ENCODE data around the gene SLC25A51.

The SLC25A51 gene

DNA sequence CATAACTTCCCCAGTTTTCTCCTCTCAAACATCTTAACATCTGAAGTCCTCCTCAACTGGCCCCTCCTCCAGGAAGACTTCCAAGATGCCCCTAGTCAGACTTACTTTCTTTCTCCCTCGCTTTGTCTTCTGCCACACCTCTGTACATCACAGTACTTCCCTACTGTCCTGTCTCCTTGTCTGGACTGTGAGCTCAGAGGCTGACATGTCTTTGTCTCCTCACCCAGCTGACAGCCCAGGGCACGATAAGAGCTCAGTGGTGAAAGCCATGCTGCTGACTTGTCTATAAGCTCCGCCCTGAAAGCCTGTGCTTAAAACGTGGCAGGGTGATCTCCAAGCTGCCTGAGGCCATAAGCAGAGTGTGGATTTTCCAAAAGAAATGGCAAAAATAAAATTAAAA lies 33.0 kb upstream of the SLC25A51 start:
- no peak for DNase-seq

DNA sequence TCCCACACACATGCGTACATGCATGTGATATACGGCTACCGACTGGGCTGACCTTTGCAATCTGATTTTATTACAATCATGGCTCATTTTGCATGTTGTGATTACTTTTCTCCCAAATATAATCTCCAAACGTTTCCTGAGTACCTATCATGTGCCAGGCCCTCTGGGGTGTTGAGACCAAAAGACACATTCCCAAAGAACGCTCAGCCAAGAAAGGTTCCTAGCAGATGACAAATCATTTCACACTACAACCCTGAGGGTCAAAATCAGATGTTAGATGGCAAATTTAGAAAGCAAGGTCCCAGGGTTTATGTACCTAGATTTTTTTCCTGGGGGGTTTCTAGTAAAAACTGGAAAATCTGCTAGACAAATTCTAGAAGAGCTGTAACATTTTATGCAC lies 32.4 kb upstream of the SLC25A51 start:
- no peak for DNase-seq

DNA sequence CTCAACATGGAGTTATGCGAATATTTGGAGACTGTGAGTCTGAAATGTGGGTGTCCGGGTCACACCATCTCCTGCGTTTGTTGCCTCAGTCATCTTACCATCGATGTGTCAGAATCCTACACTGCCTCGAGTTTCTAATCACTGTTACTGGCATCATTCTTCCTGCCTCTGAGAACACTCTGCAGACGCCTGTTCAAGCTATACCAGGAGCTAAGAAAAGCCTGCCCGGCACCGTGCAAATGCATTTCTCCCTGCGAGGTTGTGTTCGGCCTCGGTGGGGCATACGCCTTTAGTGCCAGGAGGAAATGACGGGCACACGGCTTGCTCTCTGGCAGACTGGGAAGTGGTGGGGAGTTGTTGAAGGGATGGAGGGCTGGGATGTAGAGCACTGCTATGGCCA lies 31.2 kb upstream of the SLC25A51 start:
- no peak for DNase-seq

DNA sequence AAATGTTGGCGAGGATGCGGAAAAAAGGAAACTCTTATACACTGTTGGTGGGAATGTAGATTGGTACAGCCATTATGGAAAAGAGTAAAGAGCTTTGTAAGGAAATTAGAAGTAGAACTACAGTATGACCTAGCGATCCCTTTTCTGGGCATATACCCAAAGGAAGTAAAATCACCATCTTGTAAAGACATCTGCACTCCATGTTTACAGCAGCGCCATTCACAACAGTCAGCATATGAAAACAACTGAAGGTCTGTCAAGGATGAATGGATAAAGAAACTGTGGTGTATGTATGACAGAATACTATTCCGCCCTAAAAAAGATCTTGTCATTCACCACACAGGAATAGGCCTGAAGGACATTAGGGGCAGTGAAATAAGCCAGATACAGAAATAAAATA lies 27.7 kb upstream of the SLC25A51 start:
- no peak for DNase-seq

DNA sequence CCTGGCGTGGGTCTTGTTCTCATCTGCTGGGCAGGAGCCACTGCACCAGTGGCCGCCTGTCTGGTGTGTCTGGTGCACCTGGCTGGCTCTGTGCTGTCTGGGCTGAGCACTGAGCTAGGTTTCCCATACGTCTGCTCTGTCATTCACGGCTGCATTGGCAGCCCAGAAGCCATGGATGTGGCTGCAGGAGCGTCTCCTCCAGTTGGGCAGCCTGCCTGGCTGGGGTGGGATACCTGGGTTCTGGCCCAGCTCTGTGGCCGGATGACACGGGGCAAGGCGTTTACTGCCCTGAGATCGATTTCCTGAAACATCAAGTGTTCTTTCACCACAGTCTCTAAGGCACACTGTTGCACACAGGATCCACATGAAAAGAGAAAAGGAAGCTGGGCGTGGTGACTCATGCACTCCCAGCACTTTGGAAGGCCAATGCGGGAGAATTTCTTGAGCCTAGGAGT lies 25.5 kb upstream of the SLC25A51 start:
- no peak for DNase-seq

DNA sequence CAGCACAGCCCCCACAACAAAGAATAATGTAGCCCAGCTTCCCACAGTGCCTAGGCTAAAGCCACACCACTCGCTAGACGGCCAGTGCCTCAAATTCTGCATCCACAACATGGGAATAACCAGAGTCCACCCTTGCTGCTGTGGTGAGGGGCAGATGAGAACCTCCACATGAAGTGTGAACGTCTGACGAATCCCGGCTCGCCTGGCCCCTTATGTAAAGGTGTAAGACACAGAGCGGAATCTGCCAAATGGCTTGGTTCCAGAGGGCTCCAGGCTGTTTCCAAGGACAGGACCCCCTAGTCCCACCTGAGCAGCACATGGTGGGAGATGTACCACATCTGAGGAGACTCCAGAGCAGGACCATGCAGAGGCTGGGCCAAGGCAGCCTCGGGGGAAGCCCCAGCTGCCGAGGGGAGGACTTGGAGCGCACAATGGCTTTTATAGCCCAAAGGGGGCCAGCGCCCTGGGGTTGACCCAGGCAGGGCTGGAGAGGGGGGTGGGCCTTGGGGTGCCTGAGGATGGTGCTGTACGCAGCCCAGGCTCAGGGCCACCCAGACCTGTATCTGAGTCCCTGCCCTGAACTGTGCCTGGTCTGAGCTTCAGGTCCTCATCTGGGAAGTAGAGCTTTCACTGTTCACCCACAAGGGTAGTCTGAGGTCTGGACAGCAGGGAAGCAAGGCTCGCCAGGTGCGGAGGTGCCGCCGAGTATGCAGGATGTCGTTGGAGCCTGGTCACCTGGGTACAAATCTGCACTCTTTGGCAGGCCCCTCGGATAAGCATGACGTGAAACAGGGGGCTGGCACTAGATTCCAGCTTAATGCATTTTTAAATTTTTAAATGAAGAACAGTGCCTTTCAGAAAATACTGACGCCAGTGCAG lies 24.9 kb upstream of the SLC25A51 start:
- DNase-seq = no peak

DNA sequence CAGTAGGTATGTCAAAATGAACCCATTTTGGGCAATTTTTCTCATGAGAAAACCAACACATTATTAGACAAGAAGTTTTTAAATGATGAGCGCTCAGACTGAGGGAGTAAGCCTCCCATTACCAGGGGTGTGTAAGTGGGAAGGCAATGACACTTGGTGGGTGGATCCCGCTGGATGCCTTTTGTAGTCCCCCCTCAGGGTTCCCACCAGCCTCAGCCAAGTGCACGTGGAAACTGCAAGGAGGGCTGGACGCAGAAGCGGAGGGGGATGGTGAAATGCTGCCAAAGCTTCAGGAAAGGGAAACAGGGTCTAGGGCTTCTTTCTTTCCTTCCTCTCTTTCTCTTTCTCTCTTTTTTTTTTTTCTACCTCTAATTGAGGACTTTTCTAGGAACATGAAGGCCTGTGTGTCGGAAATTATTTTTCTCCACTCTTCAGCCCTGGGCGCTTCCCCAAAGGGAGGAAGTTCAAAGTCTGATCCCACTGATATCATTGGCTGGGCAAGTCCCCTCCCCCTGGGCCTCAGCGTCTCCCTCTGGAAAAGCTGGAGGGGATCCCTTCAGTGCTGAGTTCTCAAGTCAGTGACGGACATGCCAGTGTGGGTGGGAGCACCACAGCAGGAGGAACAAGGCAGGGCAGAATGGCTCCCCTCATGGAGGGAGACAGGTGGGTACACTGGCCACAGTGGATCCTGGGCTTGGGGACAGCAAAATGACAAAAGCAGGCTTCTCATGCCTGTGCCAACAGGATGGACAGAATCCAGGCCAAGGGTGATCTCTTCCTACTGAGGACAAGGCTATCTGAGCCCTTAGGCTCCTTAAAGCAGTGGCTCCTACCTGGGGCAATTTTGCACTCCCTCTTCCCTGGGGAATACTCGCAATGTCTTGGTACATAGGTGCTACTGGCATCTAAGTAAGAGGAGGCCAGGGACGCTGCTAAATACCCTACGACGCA lies 23.9 kb upstream of the SLC25A51 start:
- no peak for DNase-seq

DNA sequence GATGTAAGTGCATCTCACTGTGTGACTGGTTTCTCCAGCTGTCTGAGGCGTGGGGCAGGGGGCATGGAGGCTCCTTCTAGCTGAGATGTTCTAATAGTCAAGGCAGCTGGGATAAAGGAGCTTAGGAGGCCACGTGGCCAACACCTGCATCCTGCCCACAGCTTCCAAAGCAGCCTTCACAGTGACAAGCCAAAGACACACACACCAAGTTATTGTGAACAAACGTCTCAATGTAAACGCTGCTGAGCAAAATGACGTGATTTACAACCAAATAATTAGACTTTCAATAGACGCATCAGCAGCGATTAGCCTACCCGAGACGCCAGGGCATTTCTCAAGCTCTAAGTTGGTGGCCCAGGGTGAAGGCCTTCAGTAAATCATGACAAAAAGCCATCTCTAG lies 23.2 kb upstream of the SLC25A51 start:
- no peak for DNase-seq

DNA sequence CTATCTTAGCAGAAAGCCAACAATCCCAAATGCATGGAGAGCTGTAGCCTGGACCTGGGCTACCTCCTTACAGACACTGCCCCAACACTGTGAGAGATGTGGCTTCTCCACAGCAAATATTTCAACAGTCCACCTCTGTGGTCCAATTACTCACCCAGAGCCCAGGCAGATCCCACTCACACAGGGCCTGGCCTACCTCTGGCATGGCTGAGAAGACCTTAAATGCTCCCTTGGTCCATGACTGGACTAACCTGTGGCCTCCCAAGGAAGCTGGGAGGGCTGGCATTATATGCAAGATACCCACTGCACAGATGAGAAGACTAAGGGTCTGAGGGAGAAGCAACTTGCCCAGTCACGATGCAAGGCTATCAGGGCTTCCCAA lies 22.8 kb upstream of the SLC25A51 start:
- DNase-seq = no peak

DNA sequence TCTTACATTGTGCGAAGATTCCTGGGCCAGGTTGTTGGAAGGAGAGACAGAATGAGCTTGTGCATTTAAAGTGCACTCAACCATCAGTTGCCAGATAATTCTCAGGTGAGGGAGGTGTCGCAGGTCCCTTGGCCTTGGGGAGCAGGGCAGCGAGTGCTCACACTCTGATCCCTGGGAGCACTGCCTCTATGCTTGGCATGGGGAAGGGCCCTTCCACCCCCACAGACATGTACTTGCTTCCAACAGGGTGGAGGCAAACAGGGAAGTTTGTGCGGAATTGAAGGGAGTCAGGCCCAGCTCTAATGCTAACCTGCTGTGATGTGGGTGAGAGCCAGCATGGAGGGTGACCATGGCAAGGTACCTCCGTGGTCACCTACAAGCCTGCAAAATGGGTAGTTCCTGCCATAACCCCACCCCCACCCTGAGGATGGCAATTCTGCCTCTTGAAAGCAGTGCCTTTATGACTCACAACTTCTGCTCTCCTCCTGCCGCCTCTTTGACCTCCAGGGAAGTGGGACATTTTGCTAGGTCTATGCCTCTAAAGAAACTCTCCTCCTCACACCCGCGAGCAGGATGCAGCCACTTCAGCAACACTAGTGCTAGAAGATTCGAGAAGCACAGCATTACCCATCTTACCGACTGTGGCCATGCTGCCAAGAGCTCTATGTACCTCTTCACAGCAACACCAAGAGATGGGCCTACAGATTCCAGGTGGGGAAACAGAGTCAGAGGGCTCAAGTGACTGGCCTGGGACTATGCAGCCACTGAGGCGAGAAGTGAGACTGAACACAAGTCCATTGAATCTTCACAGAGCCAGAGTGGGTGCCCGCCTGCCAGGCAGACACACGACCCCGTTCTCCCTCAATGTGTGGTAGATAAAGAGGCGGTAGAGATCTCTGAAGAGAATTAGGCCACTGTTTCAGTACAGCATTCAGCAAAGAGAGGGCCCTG lies 22.1 kb upstream of the SLC25A51 start:
- no peak for DNase-seq

DNA sequence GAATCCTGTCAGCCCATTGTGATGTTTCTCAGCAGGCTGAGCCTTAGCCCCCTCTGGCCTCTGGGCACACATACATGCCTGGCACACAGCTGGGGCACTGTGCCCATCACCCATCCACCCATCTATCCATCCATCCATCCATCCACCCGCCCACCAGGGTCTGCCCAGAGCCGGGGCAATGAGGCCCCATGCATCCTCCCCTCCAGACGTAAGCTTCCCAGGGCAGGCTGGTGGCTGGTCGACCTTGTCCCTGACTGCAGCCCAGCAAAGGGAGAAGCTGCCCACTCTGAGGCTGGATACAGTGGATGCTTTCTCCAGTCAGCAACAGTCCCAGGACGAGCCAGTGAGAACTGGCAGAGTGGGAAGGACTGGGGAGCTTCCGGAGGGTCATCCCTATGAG lies 21.1 kb upstream of the SLC25A51 start:
- DNase-seq = no peak

DNA sequence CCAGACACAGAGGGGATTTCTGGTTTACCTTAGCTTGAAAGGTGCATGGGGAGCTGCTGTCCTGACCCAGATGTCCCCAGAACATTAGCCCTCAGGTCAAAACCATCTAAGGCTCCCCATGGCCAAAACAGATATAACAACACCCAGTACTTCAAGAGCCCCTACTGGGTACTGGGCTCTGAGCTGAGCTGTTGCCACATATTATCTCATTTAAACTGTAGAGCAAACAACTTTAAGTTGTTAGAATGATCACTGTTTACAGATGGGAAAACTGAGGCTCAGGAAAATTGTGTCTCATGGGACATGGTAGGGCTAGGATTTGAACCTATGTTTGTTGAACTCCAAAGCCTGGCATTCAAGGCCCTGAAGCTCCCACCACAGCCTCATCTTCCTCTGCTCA lies 20.6 kb upstream of the SLC25A51 start:
- no peak for DNase-seq

DNA sequence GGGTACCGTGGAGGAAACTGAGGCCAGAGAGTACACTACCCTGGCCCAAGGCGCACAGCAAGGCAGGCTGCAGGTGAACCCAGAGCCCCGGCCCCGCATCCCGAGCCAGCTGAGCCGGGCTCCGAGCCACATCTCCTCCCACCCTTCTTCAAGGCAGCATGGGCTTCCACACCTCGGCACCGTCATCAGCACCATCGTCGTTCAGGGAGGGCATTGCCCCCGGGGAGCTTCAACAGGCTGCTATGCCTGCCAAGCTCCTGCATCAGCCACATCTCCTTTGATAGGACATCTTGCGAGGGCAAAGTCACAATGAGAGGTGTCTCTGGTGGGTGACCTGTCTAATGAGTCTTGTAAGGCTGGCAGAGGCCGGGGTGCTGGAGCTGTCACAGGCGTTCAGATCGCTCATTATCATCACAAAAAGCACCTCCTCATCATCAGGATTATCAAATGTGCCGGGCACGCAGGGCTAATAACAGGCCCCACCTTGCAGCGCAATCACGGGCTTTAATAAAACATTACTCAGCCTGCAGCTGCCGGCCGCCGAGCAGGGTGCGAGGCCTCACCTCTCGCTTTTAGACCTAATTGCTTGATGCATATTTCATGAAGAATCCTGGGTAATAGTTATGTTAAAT lies 20.0 kb upstream of the SLC25A51 start:
- DNase-seq = no peak

DNA sequence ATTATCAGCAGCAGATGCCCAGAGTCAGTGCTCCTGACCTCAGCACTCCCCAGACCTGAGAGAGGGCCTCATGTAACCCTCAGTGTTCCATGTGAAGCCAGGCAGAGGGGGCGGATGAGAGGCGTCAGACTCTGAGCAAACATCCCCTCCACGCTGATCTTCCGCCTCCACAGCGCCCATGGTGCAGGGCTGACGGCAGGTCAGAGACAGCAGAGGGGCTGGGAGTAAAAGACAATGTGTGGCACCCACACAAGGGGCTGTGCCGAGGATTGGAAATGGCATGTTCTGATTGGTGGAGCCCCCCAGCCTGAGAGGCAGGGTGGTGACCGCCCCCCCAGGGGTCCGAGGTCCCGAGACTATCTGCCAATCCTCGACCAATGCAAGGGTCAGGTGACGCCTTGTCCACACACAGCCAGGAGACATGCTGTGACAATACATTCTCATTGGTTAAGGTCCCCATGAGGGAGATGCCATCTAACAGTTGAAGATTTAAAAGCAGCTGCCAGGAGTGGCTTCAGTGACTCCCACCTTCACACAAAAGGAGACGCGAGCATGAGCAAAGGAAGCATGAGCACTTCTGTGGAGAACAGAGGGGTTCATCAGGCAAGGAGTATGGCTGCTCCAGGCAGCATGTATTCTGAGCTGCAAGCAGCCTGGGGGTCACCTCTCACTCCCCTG lies 19.3 kb upstream of the SLC25A51 start:
- no peak for DNase-seq

DNA sequence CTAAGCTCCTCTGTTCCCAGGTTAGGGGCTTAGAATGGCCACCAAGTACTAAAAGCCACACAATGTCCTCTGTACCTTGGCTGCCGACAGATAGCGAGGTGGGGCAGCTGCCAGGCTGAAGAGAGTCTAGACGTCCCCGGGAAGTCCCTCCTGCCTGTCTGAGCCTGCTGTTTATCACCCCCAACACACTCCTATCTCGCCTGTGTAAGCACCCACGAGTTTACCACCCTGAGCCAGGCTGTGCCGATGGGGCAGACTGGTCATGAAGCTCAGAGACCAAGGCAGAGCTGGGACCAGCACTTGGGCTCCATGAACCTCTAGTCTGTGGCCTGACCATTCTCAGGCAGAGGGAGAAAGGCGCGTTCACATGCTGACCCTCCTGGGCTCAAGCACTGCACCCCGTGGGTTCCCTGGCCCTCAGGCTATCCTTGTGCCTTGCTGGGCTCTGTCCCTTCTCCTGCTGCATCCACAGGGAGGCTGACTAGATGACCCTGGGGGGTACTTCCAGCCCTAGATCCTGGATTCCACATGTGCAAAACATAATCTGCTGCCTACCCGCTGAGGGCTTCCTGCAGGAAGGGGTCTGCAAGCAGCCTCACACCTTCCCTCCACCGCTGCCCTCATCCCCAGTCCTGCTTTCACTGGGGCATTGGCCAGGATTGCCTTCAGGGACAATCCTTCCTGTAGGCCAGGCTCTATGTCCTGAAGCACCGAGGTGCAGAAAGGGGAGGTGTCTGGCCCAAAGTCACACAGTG lies 18.6 kb upstream of the SLC25A51 start:
- DNase-seq = no peak

DNA sequence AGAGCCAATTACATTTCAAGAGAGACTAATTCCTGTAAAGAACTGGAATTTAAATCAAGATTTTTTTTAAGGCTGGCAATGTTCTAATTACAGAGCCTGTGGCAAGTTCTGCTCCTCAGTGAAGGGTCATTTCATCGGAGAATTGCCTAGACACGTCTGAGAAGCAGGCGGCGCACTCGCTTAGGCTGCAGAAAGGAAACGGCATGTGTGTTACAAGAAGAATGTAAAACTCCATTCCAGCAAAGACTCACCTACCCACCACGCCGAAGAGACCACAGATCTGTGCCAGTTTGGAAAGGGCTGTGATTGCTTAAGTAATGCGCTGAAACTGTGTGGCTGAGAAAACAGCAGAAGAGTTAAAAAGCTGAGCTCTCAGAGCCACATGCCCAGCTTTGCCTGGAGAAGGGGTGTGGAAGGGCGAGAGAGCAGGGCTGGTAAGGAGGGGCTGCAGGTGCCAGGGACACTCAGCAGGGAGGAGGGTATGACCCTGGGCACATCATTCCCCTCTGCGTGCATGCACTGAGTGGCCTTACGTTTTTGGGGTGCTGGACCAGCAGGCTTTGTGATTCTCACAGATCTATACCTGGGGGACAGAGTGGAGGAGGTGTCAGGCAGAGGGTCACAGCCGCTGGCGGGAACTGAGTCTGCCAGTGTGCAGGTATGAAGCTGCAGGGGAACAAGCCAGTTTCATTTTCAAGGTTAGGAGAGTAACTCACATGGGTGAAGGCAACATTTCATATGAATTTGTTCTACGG lies 17.8 kb upstream of the SLC25A51 start:
- no peak for DNase-seq

DNA sequence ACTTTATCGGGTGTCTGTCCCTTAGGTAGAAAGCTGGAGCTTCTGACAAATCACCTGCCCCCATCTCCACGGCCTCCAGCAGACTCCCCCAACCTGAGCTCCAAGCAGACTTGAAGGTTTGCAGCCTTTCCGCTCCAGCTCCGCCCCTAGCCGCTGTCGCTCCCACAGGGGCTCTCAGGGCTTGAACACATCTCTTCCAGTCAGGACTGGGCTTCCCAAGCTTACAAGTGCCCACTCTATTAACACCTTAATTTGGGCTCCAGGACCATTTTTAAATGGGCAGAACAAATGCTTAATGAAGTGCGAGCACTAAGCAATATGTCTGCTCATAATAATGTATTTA lies 17.2 kb upstream of the SLC25A51 start:
- no peak for DNase-seq

DNA sequence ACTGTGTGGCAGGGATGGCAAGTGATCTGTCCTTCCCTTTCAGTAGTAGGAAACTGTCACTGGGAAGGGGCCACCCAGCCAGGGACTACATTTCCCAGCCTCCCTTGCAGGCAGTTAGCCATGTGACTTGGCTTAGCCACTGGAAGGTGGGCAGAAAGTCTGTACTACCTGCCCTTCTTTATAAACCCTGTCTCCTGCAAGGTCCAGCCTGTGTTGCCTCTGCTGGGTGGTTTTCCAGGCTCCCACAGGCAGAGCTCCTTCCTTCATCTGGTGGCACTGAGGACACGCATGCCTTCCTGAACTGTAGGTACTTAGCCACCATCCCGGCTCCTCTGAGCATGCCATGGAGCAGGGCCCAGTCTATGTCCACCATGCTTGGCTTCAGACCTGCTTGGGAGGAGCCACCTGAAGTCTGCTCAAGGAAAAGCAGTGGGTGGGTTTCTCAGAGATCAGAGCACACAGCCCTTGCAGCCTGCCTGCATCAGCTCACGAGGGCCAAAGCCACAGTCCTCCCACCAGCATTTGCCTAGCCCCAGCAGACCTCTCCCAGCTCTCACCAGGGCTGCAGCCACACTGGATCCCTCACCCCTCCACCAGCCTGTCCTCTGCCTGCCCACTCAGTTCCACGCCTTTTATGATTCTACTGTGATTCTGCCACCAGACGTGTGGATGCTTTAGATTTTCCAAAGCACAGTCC lies 16.7 kb upstream of the SLC25A51 start:
- no peak for DNase-seq

DNA sequence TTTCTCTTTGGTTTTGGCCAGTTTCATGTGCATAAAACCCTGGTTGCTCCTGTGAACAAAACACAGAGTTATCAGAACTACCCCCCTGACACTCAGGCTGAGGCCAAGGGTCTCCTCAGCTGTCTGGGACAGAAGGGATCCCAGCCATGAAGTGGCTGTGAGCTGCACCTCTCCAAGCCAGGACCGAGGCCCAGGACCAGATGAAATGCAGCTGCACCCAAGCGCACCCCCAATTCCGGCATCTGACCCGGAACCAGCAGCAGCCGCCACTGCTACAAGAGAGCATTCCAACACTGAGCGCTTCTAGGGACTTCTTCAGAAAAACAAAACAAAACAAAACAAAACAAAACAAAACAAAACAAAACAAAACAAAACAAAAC lies 16.0 kb upstream of the SLC25A51 start:
- no peak for DNase-seq

Data from NCI-H1048 (cell line).